K562 (cell line): ENCODE results near the gene SOBP. TPM values are rescaled to one million over a fixed set of nuclear protein-coding genes. Genes with fewer than 3 reads are reported as not detected.

Source experiments
- BDP1 ChIP-seq: IDR thresholded peaks from 3 replicates; pipeline ENCODE4 v1.6.1; 2011; ENCODE audit not compliant: insufficient read length, insufficient read depth
- BMI1 ChIP-seq: fragments of 150-350 bp; IDR thresholded peaks from 2 replicates; pipeline ENCODE4 v1.6.1; 2014; ENCODE audit warnings: low read length
- BRF1 ChIP-seq: IDR thresholded peaks from 3 replicates; pipeline ENCODE4 v1.6.1; 2011; ENCODE audit warnings: borderline replicate concordance, mild to moderate bottlenecking; ENCODE audit not compliant: insufficient read length; ENCODE audit errors: extremely low read depth
- FOXJ3 ChIP-seq: sonication (generic); formaldehyde crosslinking; IDR thresholded peaks from 2 replicates; pipeline ENCODE4 v1.4.0; 2020; ENCODE audit warnings: mild to moderate bottlenecking, missing genetic modification reagents
- HDAC3 ChIP-seq: fragments of 450-650 bp; IDR thresholded peaks from 2 replicates; pipeline ENCODE4 v1.6.1; 2018; ENCODE audit warnings: borderline replicate concordance, mild to moderate bottlenecking, moderate library complexity; ENCODE audit not compliant: partially characterized antibody
- HNRNPLL ChIP-seq: fragments of 200-400 bp; formaldehyde crosslinking; IDR thresholded peaks from 2 replicates; pipeline ENCODE4 v1.6.1; 2017; ENCODE audit warnings: low read length, low read depth, mild to moderate bottlenecking; ENCODE audit not compliant: poor library complexity, severe bottlenecking
- HNRNPUL1 ChIP-seq: fragments of 200-400 bp; formaldehyde crosslinking; IDR thresholded peaks from 2 replicates; pipeline ENCODE4 v1.6.1; 2017; ENCODE audit warnings: low read length
- KAT2B ChIP-seq: IDR thresholded peaks from one replicate; pipeline ENCODE4 v1.6.1; 2012; ENCODE audit warnings: low read depth, mild to moderate bottlenecking, control low read depth, inconsistent platforms, low read length, moderate library complexity
- KLF16 ChIP-seq: IDR thresholded peaks from 2 replicates; pipeline ENCODE4 v1.6.1; 2016; ENCODE audit warnings: antibody characterized with exemption
- MYBL2 ChIP-seq, 2 experiments: fragments of 450-650 bp in 1 of 2; sonication (generic) in 1 of 2; formaldehyde crosslinking in 1 of 2; IDR thresholded peaks; 2 replicates each; pipeline versions ENCODE4 v1.6.1 to v1.8.1; 2017 to 2022; ENCODE audit warnings: borderline replicate concordance in 1 of 2, inconsistent platforms in 1 of 2, low read depth in 1 of 2, mild to moderate bottlenecking in 1 of 2, missing genetic modification reagents in 1 of 2, moderate library complexity in 1 of 2
- SRSF1 ChIP-seq: fragments of 200-400 bp; formaldehyde crosslinking; IDR thresholded peaks from 2 replicates; pipeline ENCODE4 v1.6.1; 2017; ENCODE audit warnings: mild to moderate bottlenecking, low read depth, low read length, moderate library complexity
- STAT5A ChIP-seq: IDR thresholded peaks from 2 replicates; pipeline ENCODE4 v1.6.1; 2012; ENCODE audit warnings: low read length, inconsistent platforms, borderline replicate concordance
- TAF7 ChIP-seq: fragments of 450-650 bp; IDR thresholded peaks from 2 replicates; pipeline ENCODE4 v1.6.1; 2016; ENCODE audit warnings: missing genetic modification characterization, missing compliant biosample characterization
- TAL1 ChIP-seq: fragments of 450-650 bp; IDR thresholded peaks from 2 replicates; pipeline ENCODE4 v1.6.1; 2016; ENCODE audit warnings: mild to moderate bottlenecking
- ZFP1 ChIP-seq: fragments of 450-650 bp; formaldehyde crosslinking; IDR thresholded peaks from 2 replicates; pipeline ENCODE4 v1.4.0; 2020; ENCODE audit warnings: mild to moderate bottlenecking, mixed read lengths
- ZNF212 ChIP-seq: fragments of 450-650 bp; formaldehyde crosslinking; IDR thresholded peaks from 2 replicates; pipeline ENCODE4 v1.4.0; 2020; ENCODE audit warnings: mild to moderate bottlenecking
- ZNF224 ChIP-seq: sonication (generic); formaldehyde crosslinking; IDR thresholded peaks from 2 replicates; pipeline ENCODE4 v1.8.0; 2022; ENCODE audit warnings: mild to moderate bottlenecking, missing genetic modification reagents
- ZNF445 ChIP-seq: fragments of 250-450 bp; sonication (Bioruptor Pico); IDR thresholded peaks from 2 replicates; pipeline ENCODE4 v1.4.0; 2020; ENCODE audit warnings: low read depth, mild to moderate bottlenecking, moderate library complexity
- ZNF561 ChIP-seq: fragments of 450-650 bp; formaldehyde crosslinking; conservative IDR thresholded peaks from 2 replicates; pipeline ENCODE4 v1.4.0; 2020; ENCODE audit warnings: mild to moderate bottlenecking, moderate library complexity
- polyA plus RNA-seq, 8 experiments: library from polyadenylated mRNA; depleted of rRNA in 4 of 8; stranded (reverse) in 5 of 8; unstranded in 3 of 8; fragments of >200 nt; fragmentation: Nextera tagmentation in 2 of 8; fragmentation: Illumina TruSeq in 1 of 8; extraction: Ambion mirVana in 2 of 8; extraction: Trizol in 1 of 8; gene quantifications; 2 replicates each; pipeline versions ENCODE4 v1.2.1 to v1.2.3, GENCODE V29; 2011 to 2014; ENCODE audit warnings: inconsistent platforms in 1 of 8, missing spikeins in 1 of 8
- total RNA-seq, 7 experiments: library from RNA; depleted of rRNA in 6 of 7; stranded (reverse); fragments of >200 nt in 6 of 7; fragmentation: Illumina TruSeq in 2 of 7; extraction: Trizol in 2 of 7; gene quantifications; 2 replicates each; pipeline versions ENCODE4 v1.2.1 to v1.2.3, GENCODE V29; 2011 to 2021; ENCODE audit warnings: low replicate concordance in 1 of 7
- TF ChIP-seq, protein P1 (sequence below), 2 experiments: IDR thresholded peaks; 2 replicates each; pipeline ENCODE4 v1.6.1; 2011; ENCODE audit warnings: borderline replicate concordance in 1 of 2, control low read depth in 1 of 2, low read depth in 1 of 2, low read length in 1 of 2, mild to moderate bottlenecking in 1 of 2, mixed read lengths in 1 of 2, moderate library complexity in 1 of 2; ENCODE audit not compliant: insufficient read depth in 1 of 2, insufficient read length in 1 of 2, poor library complexity in 1 of 2, severe bottlenecking in 1 of 2; ENCODE audit errors: extremely low read depth in 1 of 2
- TF ChIP-seq, protein P2 (sequence below): fragments of 250-450 bp; sonication (Bioruptor Pico); IDR thresholded peaks from 2 replicates; pipeline ENCODE4 v1.4.0; 2020; ENCODE audit warnings: mild to moderate bottlenecking, moderate library complexity, borderline replicate concordance
- TF ChIP-seq, protein P3 (sequence below): fragments of 200-800 bp; sonication (Bioruptor generic); IDR thresholded peaks from 2 replicates; pipeline ENCODE4 v1.6.1; 2017; ENCODE audit warnings: missing genetic modification characterization, missing compliant biosample characterization
- TF ChIP-seq, protein P4 (sequence below): fragments of 250-450 bp; sonication (Bioruptor Pico); IDR thresholded peaks from 2 replicates; pipeline ENCODE4 v1.9.0; 2021; ENCODE audit warnings: mild to moderate bottlenecking

The SOBP gene
- total and polyA plus RNA-seq, 9 of the 15 experiments (the other 6 are each of a cell fraction or from before 2014, with no cell fraction given) = 0.16 TPM; not detected in 8

DNA sequence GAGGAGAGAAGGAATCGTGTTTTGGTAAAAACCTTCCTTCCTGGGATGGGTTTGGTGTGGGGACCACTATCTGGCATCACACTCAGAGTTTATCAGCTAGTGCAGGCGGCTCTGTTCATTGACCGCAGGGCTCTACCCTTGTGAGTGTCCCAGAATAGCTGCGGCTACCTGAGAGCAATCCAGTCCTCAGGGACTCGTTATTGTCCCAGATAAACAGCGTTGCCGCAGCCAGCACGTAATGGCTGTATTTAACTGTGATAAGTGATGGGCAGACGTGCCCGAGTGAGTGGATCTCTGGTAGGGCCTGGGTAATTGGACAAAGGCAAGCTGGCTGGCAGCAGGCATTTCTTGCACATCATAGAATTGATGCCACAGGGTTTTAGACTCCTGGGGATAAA, 163.3 kb downstream of the SOBP start (continued):
- TF ChIP-seq, protein P1, sequence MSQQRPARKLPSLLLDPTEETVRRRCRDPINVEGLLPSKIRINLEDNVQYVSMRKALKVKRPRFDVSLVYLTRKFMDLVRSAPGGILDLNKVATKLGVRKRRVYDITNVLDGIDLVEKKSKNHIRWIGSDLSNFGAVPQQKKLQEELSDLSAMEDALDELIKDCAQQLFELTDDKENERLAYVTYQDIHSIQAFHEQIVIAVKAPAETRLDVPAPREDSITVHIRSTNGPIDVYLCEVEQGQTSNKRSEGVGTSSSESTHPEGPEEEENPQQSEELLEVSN (IDR thresholded peaks at IDR 0.05; ENCODE audit: borderline replicate concordance in 1 of 2, extremely low read depth in 1 of 2, insufficient read depth in 1 of 2, insufficient read length in 1 of 2, low read depth in 1 of 2, low read length in 1 of 2, poor library complexity in 1 of 2, severe bottlenecking in 1 of 2) = no peak
- TF ChIP-seq ZNF445 (CRISPR knock-in tag) (no peak), ZNF224 (CRISPR knock-in tag) (no peak), BDP1 (no peak), ZFP1 (CRISPR knock-in tag) (no peak), TAF7 (no peak), KAT2B (no peak), ZNF212 (CRISPR knock-in tag) (no peak), ZNF561 (CRISPR knock-in tag) (no peak), FOXJ3 (no peak), HNRNPLL (peak; percentile 47), STAT5A (peak; percentile 66; the same call in 1 of the 2 replicates), KLF16 (peak; percentile 88), TAL1 (peak; percentile 86), MYBL2 (IDR thresholded peaks at IDR 0.05; ENCODE audit: low read depth) (no peak), MYBL2 (CRISPR knock-in tag; IDR thresholded peaks at IDR 0.05; ENCODE audit: borderline replicate concordance) (no peak), BRF1 (no peak), BMI1 (no peak), HNRNPUL1 (no peak), SRSF1 (no peak), HDAC3 (peak; percentile 70)
- TF ChIP-seq, protein P2, sequence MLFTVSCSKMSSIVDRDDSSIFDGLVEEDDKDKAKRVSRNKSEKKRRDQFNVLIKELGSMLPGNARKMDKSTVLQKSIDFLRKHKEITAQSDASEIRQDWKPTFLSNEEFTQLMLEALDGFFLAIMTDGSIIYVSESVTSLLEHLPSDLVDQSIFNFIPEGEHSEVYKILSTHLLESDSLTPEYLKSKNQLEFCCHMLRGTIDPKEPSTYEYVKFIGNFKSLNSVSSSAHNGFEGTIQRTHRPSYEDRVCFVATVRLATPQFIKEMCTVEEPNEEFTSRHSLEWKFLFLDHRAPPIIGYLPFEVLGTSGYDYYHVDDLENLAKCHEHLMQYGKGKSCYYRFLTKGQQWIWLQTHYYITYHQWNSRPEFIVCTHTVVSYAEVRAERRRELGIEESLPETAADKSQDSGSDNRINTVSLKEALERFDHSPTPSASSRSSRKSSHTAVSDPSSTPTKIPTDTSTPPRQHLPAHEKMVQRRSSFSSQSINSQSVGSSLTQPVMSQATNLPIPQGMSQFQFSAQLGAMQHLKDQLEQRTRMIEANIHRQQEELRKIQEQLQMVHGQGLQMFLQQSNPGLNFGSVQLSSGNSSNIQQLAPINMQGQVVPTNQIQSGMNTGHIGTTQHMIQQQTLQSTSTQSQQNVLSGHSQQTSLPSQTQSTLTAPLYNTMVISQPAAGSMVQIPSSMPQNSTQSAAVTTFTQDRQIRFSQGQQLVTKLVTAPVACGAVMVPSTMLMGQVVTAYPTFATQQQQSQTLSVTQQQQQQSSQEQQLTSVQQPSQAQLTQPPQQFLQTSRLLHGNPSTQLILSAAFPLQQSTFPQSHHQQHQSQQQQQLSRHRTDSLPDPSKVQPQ = no peak
- TF ChIP-seq, protein P3, sequence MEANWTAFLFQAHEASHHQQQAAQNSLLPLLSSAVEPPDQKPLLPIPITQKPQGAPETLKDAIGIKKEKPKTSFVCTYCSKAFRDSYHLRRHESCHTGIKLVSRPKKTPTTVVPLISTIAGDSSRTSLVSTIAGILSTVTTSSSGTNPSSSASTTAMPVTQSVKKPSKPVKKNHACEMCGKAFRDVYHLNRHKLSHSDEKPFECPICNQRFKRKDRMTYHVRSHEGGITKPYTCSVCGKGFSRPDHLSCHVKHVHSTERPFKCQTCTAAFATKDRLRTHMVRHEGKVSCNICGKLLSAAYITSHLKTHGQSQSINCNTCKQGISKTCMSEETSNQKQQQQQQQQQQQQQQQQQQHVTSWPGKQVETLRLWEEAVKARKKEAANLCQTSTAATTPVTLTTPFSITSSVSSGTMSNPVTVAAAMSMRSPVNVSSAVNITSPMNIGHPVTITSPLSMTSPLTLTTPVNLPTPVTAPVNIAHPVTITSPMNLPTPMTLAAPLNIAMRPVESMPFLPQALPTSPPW (CRISPR knock-in tag) = no peak
- TF ChIP-seq, protein P4, sequence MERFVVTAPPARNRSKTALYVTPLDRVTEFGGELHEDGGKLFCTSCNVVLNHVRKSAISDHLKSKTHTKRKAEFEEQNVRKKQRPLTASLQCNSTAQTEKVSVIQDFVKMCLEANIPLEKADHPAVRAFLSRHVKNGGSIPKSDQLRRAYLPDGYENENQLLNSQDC (CRISPR knock-in tag) = no peak
